Measurements from ENCODE around the gene LEKR1. TPM values are rescaled to one million over a fixed set of nuclear protein-coding genes. Genes with fewer than 3 reads are reported as not detected.

The LEKR1 gene
- total and polyA plus RNA-seq, 2 of the 13 experiments (the other 11 are each of a cell fraction or from before 2014, with no cell fraction given) = 0.49 to 1.5 TPM

GRCh38 chr3:157094751-157095480, 268.8 kb downstream of the LEKR1 start (continued):
- no peak for TF ChIP-seq SAFB2 (CRISPR knock-in tag; IDR thresholded peaks at IDR 0.05; ENCODE audit: borderline replicate concordance, low read depth)

Small RNAs within 50 kb of the gene (small RNA-seq; reads per million reads assigned to genes)
- gene KLF3P2 (ENCODE audit: insufficient read depth in 2 of 3, insufficient read length in 3 of 3, low read depth in 2 of 3, low replicate concordance in 1 of 3) = 0 reads per million in 3 experiments

Other genes with a start within 250 kb of the LEKR1 start
- 19.7 and 25.4 TPM in 2 replicates for gene TIPARP, start 151.8 kb upstream of the LEKR1 start, total RNA-seq (2016; rRNA removed; fragmentation: Illumina TruSeq; extraction: Trizol)
- 6.6 and 7.3 TPM in 2 replicates for gene TIPARP, start 151.8 kb upstream of the LEKR1 start, polyA plus RNA-seq (2011; rRNA removed)